Right lobe of liver (tissue), 6 donors: ENCODE results near the gene EDC4. TPM values are rescaled to one million over a fixed set of nuclear protein-coding genes. Genes with fewer than 3 reads are reported as not detected.

Source experiments
- ATAC-seq, 4 donors: fragments of 200-7000 bp; cut with Tn5 transposase; one replicate each; pipeline ENCODE4 v1.9.1; 2020; ENCODE audit warnings: mild to moderate bottlenecking in 4 of 4, moderate library complexity in 4 of 4
- DNase-seq, 3 donors: peaks; one replicate each; pipeline ENCODE4 v3.0.0-alpha.2; 2020
- H3K27ac ChIP-seq, 3 donors: fragments of 200-600 bp; one replicate each; pipeline ENCODE4 v1.8.0; 2022
- H3K27me3 ChIP-seq, 2 donors: fragments of 200-600 bp; one replicate each; pipeline ENCODE4 v1.8.0; 2022
- H3K36me3 ChIP-seq, 4 donors: fragments of 200-600 bp; sonication (generic) in 1 of 4; one replicate each; pipeline versions ENCODE4 v1.5.1 to v1.8.0; 2017 to 2022; ENCODE audit warnings: control low read depth in 1 of 4
- H3K4me1 ChIP-seq, 4 donors: fragments of 200-600 bp; sonication (generic) in 1 of 4; one replicate each; pipeline versions ENCODE4 v1.5.1 to v1.8.0; 2017 to 2022; ENCODE audit warnings: control low read depth in 1 of 4
- H3K4me3 ChIP-seq, 3 donors: fragments of 200-600 bp; one replicate each; pipeline ENCODE4 v1.8.0; 2022
- H3K9me3 ChIP-seq, 4 donors: fragments of 200-600 bp; sonication (generic) in 1 of 4; one replicate each; pipeline versions ENCODE4 v1.5.1 to v1.8.0; 2017 to 2022; ENCODE audit warnings: control low read depth in 1 of 4
- POLR2A ChIP-seq: fragments of 450-650 bp; IDR thresholded peaks from one replicate; pipeline ENCODE4 v1.6.1; 2017; ENCODE audit warnings: antibody characterized with exemption, mild to moderate bottlenecking
- WGBS: methylation state at CpG from one replicate; pipeline ENCODE4 v1.1.6; 2018; ENCODE audit warnings: low coverage, low lambda C conversion rate; ENCODE audit not compliant: insufficient coverage; ENCODE audit errors: missing lambda C conversion rate; 5-methylcytosine and 5-hydroxymethylcytosine counted together
- intact Hi-C, 2 donors: fragments of 100-400 bp; cut with DNase I; formaldehyde crosslinking; loops; one replicate each; pipeline versions ENCODE4 v1.11.2 to v1.14.1; 2022
- total RNA-seq, 6 experiments: library from RNA; depleted of rRNA in 2 of 6; stranded (reverse); fragments of >200 nt in 2 of 6; fragmentation: NEBNext Ultra II Directional in 3 of 6; extraction: Animal tissue kit (Norgen Biotek cat#: 25700) in 3 of 6; gene quantifications; one replicate each; pipeline versions ENCODE4 v1.1.0 to v1.2.4, GENCODE V29; 2016 to 2023
- TF ChIP-seq, protein P1 (sequence below), 4 donors: fragments of 200-600 bp in 3 of 4; fragments of 450-650 bp in 1 of 4; IDR thresholded peaks; one replicate each; pipeline versions ENCODE4 v1.5.1 to v1.8.0; 2016 to 2022; ENCODE audit warnings: antibody characterized with exemption in 4 of 4, mild to moderate bottlenecking in 2 of 4
- donor health status: DM: no; HTN: yes; CAD: no.
- donor health status: DM: no; HTN: no; CAD: no.
- donor health status: DM: no; HTN: no; CAD: no.
- donor health status: DM: no; HTN: yes; CAD: no.
- donor health status: DM: no; HTN: yes; CAD: no.

EDC4 gene
- total RNA-seq, 6 experiments from 2014 or later: 16.2 to 25.4 (median 19.5) TPM

DNA sequence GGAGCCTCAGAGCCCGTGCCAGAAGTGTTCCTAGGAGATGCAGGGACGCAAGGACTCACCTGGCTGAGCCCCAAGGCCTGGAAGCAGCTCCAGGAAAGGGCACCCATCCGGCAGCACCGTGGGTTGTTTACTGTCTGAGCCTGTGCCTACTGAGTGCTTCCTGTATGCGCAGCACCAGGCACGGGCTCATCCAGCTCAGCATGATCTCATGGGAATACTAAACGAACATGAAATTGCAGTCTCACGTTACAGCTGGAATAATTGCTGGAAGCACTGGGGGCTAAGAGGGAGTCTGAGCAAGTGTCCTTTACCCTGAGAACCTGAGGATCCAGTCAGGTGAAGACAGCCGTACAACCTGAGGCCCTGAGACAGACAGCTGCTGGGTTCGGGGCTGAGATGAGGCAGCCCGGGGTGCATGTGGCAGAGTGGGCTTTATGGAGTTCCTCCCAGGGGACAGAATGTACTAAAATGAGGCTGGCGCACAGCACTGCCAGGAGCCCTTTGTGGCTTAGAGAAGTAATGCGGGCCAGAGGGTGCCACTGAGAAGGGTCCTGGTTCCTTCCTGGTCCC lies 53.4 kb downstream of the EDC4 start:
- no peak for TF ChIP-seq POLR2A
- TF ChIP-seq, protein P1, sequence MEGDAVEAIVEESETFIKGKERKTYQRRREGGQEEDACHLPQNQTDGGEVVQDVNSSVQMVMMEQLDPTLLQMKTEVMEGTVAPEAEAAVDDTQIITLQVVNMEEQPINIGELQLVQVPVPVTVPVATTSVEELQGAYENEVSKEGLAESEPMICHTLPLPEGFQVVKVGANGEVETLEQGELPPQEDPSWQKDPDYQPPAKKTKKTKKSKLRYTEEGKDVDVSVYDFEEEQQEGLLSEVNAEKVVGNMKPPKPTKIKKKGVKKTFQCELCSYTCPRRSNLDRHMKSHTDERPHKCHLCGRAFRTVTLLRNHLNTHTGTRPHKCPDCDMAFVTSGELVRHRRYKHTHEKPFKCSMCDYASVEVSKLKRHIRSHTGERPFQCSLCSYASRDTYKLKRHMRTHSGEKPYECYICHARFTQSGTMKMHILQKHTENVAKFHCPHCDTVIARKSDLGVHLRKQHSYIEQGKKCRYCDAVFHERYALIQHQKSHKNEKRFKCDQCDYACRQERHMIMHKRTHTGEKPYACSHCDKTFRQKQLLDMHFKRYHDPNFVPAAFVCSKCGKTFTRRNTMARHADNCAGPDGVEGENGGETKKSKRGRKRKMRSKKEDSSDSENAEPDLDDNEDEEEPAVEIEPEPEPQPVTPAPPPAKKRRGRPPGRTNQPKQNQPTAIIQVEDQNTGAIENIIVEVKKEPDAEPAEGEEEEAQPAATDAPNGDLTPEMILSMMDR (IDR thresholded peaks at IDR 0.05): no peak
- intact Hi-C loops: loop anchor here (5.0 to 10.0 kb wide), 3 partner anchors 39 to 101 kb away; partner anchors contain the start of gene NRN1L (in 1 of the 2)
- Histone ChIP-seq H3K27ac (no peak overlapping the region), H3K27me3 (no peaks in the 10 kb centered on the region), H3K9me3 (no peaks in the 10 kb centered on the region), H3K4me3 (no peak overlapping the region), H3K4me1 (no peaks in the 10 kb centered on the region), H3K36me3 (peaks cover 0 to 3% (median 0%) of the 10 kb centered on the region in 4 donors)
- WGBS: 53% methylated on average over 3 of the region's 13 CpGs
- ATAC-seq: no peak
- DNase-seq: no peak

DNA sequence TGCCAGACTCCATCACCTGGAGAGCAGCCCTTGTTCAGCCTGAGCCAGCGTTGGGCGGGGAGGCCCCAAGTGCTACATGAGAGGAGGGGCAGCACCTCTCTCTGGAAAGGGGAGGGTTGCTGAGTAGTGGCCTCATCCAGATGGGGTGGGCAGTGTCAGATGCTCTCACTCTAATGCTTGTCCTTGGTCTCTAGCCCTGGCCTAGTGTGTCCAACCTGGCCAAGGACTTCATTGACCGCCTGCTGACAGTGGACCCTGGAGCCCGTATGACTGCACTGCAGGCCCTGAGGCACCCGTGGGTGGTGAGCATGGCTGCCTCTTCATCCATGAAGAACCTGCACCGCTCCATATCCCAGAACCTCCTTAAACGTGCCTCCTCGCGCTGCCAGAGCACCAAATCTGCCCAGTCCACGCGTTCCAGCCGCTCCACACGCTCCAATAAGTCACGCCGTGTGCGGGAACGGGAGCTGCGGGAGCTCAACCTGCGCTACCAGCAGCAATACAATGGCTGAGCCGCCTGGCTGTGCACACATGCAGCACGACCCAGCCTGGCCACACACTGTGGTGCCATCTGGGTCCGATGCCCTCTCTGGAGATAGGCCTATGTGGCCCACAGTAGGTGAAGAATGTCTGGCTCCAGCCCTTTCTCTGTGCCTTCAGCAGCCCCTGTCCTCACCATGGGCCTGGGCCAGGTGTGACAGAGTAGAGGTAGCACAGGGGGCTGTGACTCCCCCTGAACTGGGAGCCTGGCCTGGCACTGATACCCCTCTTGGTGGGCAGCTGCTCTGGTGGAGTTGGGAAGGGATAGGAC lies 54.5 kb downstream of the EDC4 start:
- DNase-seq (no peak), ATAC-seq (no peak)
- Histone ChIP-seq H3K9me3 (no peaks in the 10 kb centered on the region), H3K27ac (no peak overlapping the region), H3K36me3 (peaks cover 0 to 3% (median 0%) of the 10 kb centered on the region in 4 donors), H3K27me3 (no peaks in the 10 kb centered on the region), H3K4me1 (no peaks in the 10 kb centered on the region), H3K4me3 (no peak overlapping the region)
- WGBS: 88% methylated on average over 13 of the region's 22 CpGs
- intact Hi-C loops: loop anchor here (5.0 to 10.0 kb wide), 3 partner anchors 40 to 103 kb away; partner anchors contain the start of gene NRN1L (in 1 of the 2)
- no peak for TF ChIP-seq POLR2A
- TF ChIP-seq, protein P1 (IDR thresholded peaks at IDR 0.05): no peak

DNA sequence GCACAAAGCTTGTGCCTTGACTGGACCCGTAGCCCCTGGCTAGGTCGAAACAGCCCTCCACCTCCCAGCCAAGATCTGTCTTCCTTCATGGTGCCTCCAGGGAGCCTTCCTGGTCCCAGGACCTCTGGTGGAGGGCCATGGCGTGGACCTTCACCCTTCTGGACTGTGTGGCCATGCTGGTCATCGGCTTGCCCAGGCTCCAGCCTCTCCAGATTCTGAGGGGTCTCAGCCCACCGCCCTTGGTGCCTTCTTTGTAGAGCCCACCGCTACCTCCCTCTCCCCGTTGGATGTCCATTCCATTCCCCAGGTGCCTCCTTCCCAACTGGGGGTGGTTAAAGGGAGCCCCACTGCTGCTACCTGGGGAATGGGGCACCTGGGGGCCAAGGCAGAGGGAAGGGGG lies 55.3 kb downstream of the EDC4 start:
- TF ChIP-seq POLR2A: no peak
- TF ChIP-seq, protein P1 (IDR thresholded peaks at IDR 0.05): no peak
- Histone ChIP-seq H3K36me3 (peaks cover 0 to 3% (median 0%) of the 10 kb centered on the region in 4 donors), H3K9me3 (no peaks in the 10 kb centered on the region), H3K27me3 (no peaks in the 10 kb centered on the region), H3K4me3 (no peak overlapping the region), H3K27ac (no peak overlapping the region), H3K4me1 (no peaks in the 10 kb centered on the region)
- intact Hi-C loops: loop anchor here (5.0 to 10.0 kb wide), 3 partner anchors 41 to 103 kb away; partner anchors contain the start of gene NRN1L (in 1 of the 2)
- DNase-seq (no peak), ATAC-seq (peak in 1 of 4 donors; percentile 5)
- WGBS: no CpG with 5 or more reads among the region's 7 CpGs

GRCh38 chr16:67928561-67929364 lies 55.9 kb downstream of the EDC4 start:
- Histone ChIP-seq H3K36me3 (peaks cover 0 to 3% (median 0%) of the 10 kb centered on the region in 4 donors), H3K9me3 (no peaks in the 10 kb centered on the region), H3K27me3 (no peaks in the 10 kb centered on the region), H3K4me3 (no peak overlapping the region), H3K27ac (no peak overlapping the region), H3K4me1 (no peaks in the 10 kb centered on the region)
- ATAC-seq (peak; percentile 81 to 88 (median 84)), DNase-seq (peak; percentile 76 to 83 (median 77))
- intact Hi-C loops: loop anchor here (5.0 to 10.0 kb wide), 3 partner anchors 41 to 104 kb away; partner anchors contain the start of gene NRN1L (in 1 of the 2)
- TF ChIP-seq, protein P1 (IDR thresholded peaks at IDR 0.05): peak; percentile 83 to 91 (median 88)
- no peak for TF ChIP-seq POLR2A
- 30% methylated on average over 7 of the region's 16 CpGs for WGBS
